Stomach smooth muscle (tissue), 2 donors: ENCODE data around the gene VWA3A.

Source experiments
- H3K27ac ChIP-seq: one replicate; pipeline ENCODE4 v1.7.0; 2013; ENCODE audit warnings: mild to moderate bottlenecking, low read length, inconsistent platforms
- H3K27me3 ChIP-seq, 2 donors: one replicate each; pipeline ENCODE4 v1.7.0; 2013; ENCODE audit warnings: low read length in 2 of 2; ENCODE audit not compliant: insufficient read depth in 2 of 2, control insufficient read depth in 1 of 2
- H3K36me3 ChIP-seq, 2 donors: one replicate each; pipeline ENCODE4 v1.7.0; 2013; ENCODE audit warnings: low read length in 2 of 2; ENCODE audit not compliant: control insufficient read depth in 2 of 2, insufficient read depth in 2 of 2
- H3K4me1 ChIP-seq: one replicate; pipeline ENCODE4 v1.7.0; 2013; ENCODE audit warnings: low read length; ENCODE audit not compliant: control insufficient read depth, insufficient read depth
- H3K4me3 ChIP-seq, 2 donors: one replicate each; pipeline ENCODE4 v1.7.0; 2013; ENCODE audit warnings: low read length in 2 of 2
- H3K9ac ChIP-seq, 2 donors: one replicate each; pipeline ENCODE4 v1.7.0; 2013; ENCODE audit warnings: low read length in 2 of 2, mild to moderate bottlenecking in 1 of 2
- H3K9me3 ChIP-seq, 2 donors: one replicate each; pipeline ENCODE4 v1.7.0; 2013; ENCODE audit warnings: low read length in 2 of 2; ENCODE audit not compliant: control insufficient read depth in 2 of 2
- donor health status: healthy.
- donor health status: Pancreatic carcinoma.

VWA3A gene

GRCh38 chr16:22204091-22204655, 111.8 kb downstream of the VWA3A start:
- no peak overlapping the region for H3K9ac ChIP-seq
- peaks cover 22% of the 10 kb centered on the region for H3K4me1 ChIP-seq
- no peak overlapping the region for H3K4me3 ChIP-seq
- no peaks in the 10 kb centered on the region for H3K36me3 ChIP-seq
- no peaks in the 10 kb centered on the region for H3K27me3 ChIP-seq
- H3K27ac ChIP-seq = no peak overlapping the region
- no peaks in the 10 kb centered on the region for H3K9me3 ChIP-seq

- peak overlapping the region; percentile 30 to 72 for H3K9ac ChIP-seq
- peak overlapping the region; percentile 69 to 88 for H3K4me3 ChIP-seq
- peak overlapping the region; percentile 68 for H3K27ac ChIP-seq
- H3K36me3 ChIP-seq = no peaks in the 10 kb centered on the region
- H3K4me1 ChIP-seq = peaks cover 20% of the 10 kb centered on the region
- no peaks in the 10 kb centered on the region for H3K9me3 ChIP-seq
- no peaks in the 10 kb centered on the region for H3K27me3 ChIP-seq
Observed at GRCh38 chr16:22205577-22206012, 113.3 kb downstream of the VWA3A start.

GRCh38 chr16:22206013-22206841, 113.9 kb downstream of the VWA3A start, which contains the start of gene EEF2K:
TSS of gene EEF2K (plus strand) at chr16:22206278. CDS start at chr16:22225730, 19,452 bp downstream.
- no peaks in the 10 kb centered on the region for H3K27me3 ChIP-seq
- H3K36me3 ChIP-seq = no peaks in the 10 kb centered on the region
- peak within 1 kb of the TSS; percentile 69 to 88 for H3K4me3 ChIP-seq
- H3K9ac ChIP-seq = peak within 1 kb of the TSS; percentile 71 to 72
- H3K4me1 ChIP-seq = peaks cover 20% of the 10 kb centered on the region
- no peaks in the 10 kb centered on the region for H3K9me3 ChIP-seq
- peak within 1 kb of the TSS; percentile 68 for H3K27ac ChIP-seq
